ENCODE data around the gene FAM120B.

Gene FAM120B

DNA sequence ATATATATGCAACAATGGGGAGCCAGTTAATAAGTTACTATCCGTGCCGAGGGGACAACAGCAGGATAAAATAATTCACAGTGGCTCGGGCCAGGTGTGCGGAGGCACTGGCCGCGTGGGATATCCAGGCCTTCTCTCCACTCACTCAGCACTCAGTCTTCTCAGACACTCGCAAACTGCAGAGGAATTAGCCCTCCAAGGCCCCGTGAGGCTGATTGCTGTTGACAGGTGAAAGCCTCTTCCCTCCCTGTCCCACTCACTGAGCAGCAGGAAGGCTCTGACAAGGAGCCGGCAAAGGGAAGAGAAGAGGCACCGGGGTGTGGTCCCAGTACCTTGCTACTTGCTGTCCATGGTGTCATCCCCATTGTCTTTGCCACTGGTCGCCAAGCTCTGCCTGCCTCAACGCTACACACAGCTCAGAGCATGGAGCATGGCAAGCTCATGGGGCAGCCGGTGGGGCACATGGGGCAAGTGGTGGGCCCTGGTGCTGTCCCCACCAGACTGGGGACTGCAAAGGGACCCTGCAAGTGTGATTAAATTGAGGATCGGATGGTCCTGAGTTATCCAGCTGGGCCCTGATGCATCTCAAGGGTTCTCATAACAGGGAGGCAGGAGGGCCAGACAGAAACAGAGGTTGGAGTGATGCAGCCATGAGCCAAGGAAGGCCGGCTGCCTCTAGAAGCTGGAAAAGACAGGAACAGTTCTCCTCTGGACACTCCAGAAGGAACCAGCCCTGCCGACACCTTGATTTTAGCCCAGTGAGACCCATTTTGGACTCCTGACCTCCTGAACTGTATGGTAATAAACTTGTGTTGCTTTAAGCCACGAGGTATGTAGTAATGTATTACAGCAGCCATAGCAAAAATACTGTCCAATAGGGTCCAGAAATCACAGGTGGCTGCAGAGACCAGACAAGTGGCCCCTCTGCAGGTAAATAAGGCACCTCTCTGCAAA is 126.9 kb downstream of the FAM120B start:
- H3K4me3 ChIP-seq (ENCODE audit: low read depth, low read length): no peak overlapping the region
- TF ChIP-seq, protein P1, sequence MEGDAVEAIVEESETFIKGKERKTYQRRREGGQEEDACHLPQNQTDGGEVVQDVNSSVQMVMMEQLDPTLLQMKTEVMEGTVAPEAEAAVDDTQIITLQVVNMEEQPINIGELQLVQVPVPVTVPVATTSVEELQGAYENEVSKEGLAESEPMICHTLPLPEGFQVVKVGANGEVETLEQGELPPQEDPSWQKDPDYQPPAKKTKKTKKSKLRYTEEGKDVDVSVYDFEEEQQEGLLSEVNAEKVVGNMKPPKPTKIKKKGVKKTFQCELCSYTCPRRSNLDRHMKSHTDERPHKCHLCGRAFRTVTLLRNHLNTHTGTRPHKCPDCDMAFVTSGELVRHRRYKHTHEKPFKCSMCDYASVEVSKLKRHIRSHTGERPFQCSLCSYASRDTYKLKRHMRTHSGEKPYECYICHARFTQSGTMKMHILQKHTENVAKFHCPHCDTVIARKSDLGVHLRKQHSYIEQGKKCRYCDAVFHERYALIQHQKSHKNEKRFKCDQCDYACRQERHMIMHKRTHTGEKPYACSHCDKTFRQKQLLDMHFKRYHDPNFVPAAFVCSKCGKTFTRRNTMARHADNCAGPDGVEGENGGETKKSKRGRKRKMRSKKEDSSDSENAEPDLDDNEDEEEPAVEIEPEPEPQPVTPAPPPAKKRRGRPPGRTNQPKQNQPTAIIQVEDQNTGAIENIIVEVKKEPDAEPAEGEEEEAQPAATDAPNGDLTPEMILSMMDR (IDR thresholded peaks at IDR 0.05; ENCODE audit: borderline replicate concordance, insufficient read depth, low read depth, low read length): no peak

DNA sequence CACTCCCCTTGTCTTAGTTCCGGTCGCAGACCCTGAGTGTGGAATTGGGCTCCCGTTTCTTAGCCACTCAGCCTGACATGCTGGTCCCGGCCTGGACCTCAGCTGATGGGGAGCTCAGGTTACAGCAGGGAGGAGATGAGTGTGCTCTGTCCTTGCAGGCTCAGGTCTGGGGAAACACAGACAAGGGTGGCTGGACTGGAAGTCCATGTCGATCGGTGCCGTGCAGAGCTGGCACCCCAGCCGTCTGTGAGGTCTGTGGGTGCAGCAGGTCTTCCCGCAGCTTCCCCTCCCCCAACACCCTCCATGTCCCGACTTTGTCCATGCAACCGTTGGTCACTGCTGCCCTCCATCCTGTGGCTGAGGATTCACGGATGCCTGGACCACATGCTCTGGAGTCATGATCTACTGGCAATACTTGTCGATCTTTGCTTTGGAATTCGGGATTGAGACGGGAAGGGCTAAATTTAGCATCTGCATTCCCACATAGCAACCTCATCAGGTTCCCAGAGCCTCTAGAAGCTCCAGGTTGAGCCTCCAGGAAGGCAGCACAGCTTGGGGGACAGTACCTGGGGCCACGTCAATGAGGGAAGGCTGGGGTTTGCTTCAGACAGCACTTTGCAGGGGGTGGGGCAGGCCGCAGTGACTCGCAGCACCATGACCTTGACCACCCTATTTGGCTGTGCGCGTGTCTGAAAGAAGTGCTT is 127.7 kb downstream of the FAM120B start:
- TF ChIP-seq, protein P1 (IDR thresholded peaks at IDR 0.05; ENCODE audit: borderline replicate concordance, insufficient read depth, low read depth, low read length): no peak
- H3K4me3 ChIP-seq (ENCODE audit: low read depth, low read length): no peak overlapping the region

DNA sequence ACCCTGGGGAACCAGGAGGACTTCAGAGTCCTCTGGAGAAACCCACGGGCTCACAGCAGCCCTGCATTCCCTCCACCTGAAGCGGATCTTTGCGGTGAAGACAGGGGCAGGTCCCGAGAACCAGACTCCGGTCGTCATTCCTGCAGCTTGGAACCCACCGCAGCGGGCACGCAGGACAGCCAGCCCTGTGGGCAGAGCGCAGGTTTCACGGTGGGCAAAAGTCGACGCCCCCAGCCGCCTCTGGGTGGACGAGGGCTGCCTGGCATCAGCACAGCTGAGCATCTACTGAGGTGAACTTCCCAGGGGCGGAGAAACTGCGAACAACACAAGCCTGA is 128.2 kb downstream of the FAM120B start:
- TF ChIP-seq, protein P1 (IDR thresholded peaks at IDR 0.05; ENCODE audit: borderline replicate concordance, insufficient read depth, low read depth, low read length): no peak
- no peak overlapping the region for H3K4me3 ChIP-seq (ENCODE audit: low read depth, low read length)

DNA sequence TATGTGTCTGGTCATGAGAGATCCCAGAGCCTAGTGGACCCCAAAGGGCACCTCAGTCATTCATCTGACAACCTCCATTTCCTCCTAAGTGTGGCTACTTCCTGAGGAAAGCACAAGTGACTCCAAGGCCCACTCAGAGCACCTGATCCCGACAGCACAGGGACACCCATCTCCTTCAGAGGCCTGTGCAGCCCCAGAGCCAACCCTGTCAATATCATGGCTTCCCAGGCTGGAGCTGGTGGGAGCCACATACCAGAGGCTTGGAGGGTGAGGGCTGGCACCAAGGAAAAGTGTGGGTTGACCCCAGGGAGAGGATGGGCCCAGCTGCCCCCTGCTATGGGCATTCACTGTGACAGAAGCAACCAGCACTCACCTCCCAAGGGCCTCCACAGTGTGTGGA is 129.2 kb downstream of the FAM120B start:
- H3K4me3 ChIP-seq (ENCODE audit: low read depth, low read length): no peak overlapping the region
- TF ChIP-seq, protein P1 (IDR thresholded peaks at IDR 0.05; ENCODE audit: borderline replicate concordance, insufficient read depth, low read depth, low read length): no peak

DNA sequence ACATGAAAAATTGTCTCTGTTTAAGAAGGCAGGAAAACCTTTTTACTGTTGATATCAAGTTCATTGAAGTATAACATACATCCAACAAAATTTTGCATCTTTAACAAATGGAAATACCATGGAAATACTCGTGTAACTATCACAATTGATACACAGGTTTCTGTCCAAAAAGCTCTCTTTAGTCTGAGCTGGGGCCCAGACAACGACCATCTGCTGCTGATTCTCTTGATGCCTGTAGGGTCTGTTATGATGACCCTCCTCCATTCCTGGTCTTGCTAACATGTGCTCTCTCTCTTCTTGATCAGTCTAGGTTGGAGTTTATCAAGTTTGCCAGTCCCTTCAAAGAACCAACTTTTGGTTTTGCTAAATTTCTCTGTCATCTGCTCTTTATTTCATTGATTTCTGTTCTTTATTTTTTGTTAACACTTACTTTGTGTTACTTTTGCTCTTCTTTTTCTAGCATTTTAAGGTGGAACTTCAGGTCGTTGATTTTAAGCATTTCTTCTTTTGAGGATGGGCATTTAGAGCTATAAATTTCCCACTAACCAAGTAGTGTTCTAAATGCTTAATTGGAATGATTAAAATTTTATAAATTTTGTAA is 129.8 kb downstream of the FAM120B start:
- TF ChIP-seq, protein P1 (IDR thresholded peaks at IDR 0.05; ENCODE audit: borderline replicate concordance, insufficient read depth, low read depth, low read length): no peak
- H3K4me3 ChIP-seq (ENCODE audit: low read depth, low read length): no peak overlapping the region

DNA sequence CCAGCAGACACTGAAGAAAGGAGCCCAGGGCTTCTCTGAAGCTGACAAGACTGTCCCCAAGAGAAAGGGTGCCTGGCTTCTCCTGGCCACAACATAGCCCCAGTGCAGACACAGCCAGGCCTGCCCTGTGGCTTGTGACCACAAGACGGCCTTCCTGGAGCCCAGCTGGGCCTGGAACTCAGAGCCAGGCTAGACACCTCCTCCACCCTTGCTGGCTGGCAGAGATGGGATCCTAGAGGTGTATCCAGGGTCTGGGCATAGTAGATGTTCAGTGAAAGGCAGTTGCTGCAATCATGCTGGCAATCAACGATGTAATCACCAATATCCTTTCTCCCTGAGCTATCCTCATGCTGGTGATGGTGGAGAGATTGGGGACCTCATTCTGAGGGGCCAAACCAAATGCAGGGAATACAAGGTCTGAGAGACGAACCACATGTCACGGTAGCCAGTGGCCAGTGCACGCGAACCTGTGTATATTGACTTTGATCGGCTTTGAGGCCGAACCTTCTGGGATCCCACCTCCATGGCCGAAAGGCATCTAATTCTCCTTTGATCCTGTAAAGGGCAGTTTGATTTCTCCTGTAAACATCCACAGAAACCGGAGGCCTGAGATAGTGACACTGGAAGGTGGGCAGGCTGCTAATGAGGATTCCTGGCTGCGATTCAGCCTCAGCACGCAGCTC is 131.3 kb downstream of the FAM120B start:
- H3K4me3 ChIP-seq (ENCODE audit: low read depth, low read length): no peak overlapping the region

More for the DNA sequence above, 131.3 kb downstream of the FAM120B start:
- TF ChIP-seq, protein P1 (IDR thresholded peaks at IDR 0.05; ENCODE audit: borderline replicate concordance, insufficient read depth, low read depth, low read length): no peak

Measured in GM12875 (cell line).